Hepatocyte (in vitro differentiated cells): ENCODE results near the gene EYA3. TPM values are rescaled to one million over a fixed set of nuclear protein-coding genes. Genes with fewer than 3 reads are reported as not detected.

Experiments used
- DNase-seq: peaks from one replicate; pipeline ENCODE4 v3.0.0-alpha.2; 2016; ENCODE audit warnings: low spot score
- H2AFZ ChIP-seq: fragments of 200-600 bp; sonication (generic); 2 replicates; pipeline ENCODE4 v1.6.0; 2016; ENCODE audit warnings: antibody characterized with exemption, mild to moderate bottlenecking
- H3K27ac ChIP-seq: fragments of 200-600 bp; sonication (generic); 2 replicates; pipeline ENCODE4 v1.5.1; 2016; ENCODE audit warnings: mild to moderate bottlenecking
- H3K27me3 ChIP-seq: fragments of 200-600 bp; sonication (generic); 2 replicates; pipeline ENCODE4 v1.6.1; 2016
- H3K36me3 ChIP-seq: fragments of 200-600 bp; sonication (generic); replicated peaks from 2 replicates; pipeline ENCODE4 v1.5.1; 2016; ENCODE audit warnings: low read depth; ENCODE audit not compliant: insufficient read depth
- H3K4me1 ChIP-seq: fragments of 200-600 bp; sonication (generic); 2 replicates; pipeline ENCODE4 v1.5.1; 2016; ENCODE audit warnings: mild to moderate bottlenecking, moderate library complexity; ENCODE audit not compliant: insufficient read depth
- H3K4me2 ChIP-seq: fragments of 200-600 bp; sonication (generic); 2 replicates; pipeline ENCODE4 v1.6.0; 2016
- H3K4me3 ChIP-seq: fragments of 200-600 bp; sonication (generic); 2 replicates; pipeline ENCODE4 v1.5.1; 2016; ENCODE audit warnings: mild to moderate bottlenecking
- H3K79me2 ChIP-seq: fragments of 200-600 bp; sonication (generic); 2 replicates; pipeline ENCODE4 v1.6.0; 2017; ENCODE audit warnings: mild to moderate bottlenecking
- H3K9me2 ChIP-seq: fragments of 200-600 bp; sonication (generic); replicated peaks from 2 replicates; pipeline ENCODE4 v1.6.0; 2017; ENCODE audit warnings: mild to moderate bottlenecking; ENCODE audit not compliant: insufficient read depth
- H3K9me3 ChIP-seq: fragments of 200-600 bp; sonication (generic); 2 replicates; pipeline ENCODE4 v1.5.1; 2016; ENCODE audit warnings: low read depth, mild to moderate bottlenecking
- H4K20me1 ChIP-seq: fragments of 200-600 bp; sonication (generic); 2 replicates; pipeline ENCODE4 v1.6.0; 2016; ENCODE audit warnings: mild to moderate bottlenecking; ENCODE audit not compliant: insufficient read depth, poor library complexity, severe bottlenecking
- EZH2 ChIP-seq: fragments of 200-600 bp; sonication (generic); IDR thresholded peaks from 2 replicates; pipeline ENCODE4 v1.6.1; 2016; ENCODE audit warnings: antibody characterized with exemption, mild to moderate bottlenecking, borderline replicate concordance
- EZH2phosphoT487 ChIP-seq: fragments of 200-600 bp; sonication (generic); IDR thresholded peaks from one replicate; pipeline ENCODE4 v1.6.1; 2018; ENCODE audit warnings: antibody characterized with exemption, mild to moderate bottlenecking, low read depth, moderate library complexity; ENCODE audit not compliant: unreplicated experiment, severe bottlenecking
- WGBS: methylation state at CpG from one replicate; pipeline ENCODE4 v1.1.6; 2016; ENCODE audit warnings: low lambda C conversion rate; ENCODE audit errors: missing lambda C conversion rate; 5-methylcytosine and 5-hydroxymethylcytosine counted together
- polyA plus RNA-seq: library from polyadenylated mRNA; unstranded; fragments of >200 nt; fragmentation: Nextera tagmentation; extraction: Ambion mirVana; gene quantifications from 2 replicates; pipeline ENCODE4 v1.2.1, GENCODE V29; 2016
- total RNA-seq: library from RNA; depleted of rRNA; stranded (reverse); fragments of >200 nt; gene quantifications from 2 replicates; pipeline ENCODE4 v1.2.3, GENCODE V29; 2014
- TF ChIP-seq, protein P1 (sequence below): fragments of 200-600 bp; sonication (generic); IDR thresholded peaks from 2 replicates; pipeline ENCODE4 v1.5.1; 2016; ENCODE audit warnings: antibody characterized with exemption, mild to moderate bottlenecking; ENCODE audit not compliant: poor library complexity

The EYA3 gene
- total and polyA plus RNA-seq, 2 experiments from 2014 or later: 4.2 to 19.9 TPM

DNA sequence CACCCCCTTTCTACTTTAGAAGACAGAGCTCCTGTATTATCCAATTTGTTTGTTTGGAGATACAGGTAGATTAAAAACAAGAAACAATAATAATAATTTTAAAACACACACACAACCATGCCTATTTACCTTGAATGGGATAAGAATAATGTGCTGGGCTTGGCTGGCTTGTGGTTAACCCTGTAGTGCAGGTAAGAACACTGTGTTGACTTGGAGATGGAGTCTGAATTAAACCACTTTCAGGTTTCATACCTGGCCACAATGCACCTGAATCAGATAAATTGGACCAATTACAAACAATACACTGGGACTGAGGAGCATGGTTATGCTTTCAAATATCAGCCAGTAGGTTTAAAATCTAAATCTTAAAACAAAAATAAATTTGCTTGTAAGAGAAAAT, 60.8 kb downstream of the EYA3 start:
- Histone ChIP-seq H3K9me3 (no peaks in the 10 kb centered on the region), H2AFZ (no peak overlapping the region), H3K27ac (no peak overlapping the region), H4K20me1 (no peaks in the 10 kb centered on the region), H3K4me1 (no peaks in the 10 kb centered on the region), H3K27me3 (no peaks in the 10 kb centered on the region), H3K9me2 (no peaks in the 10 kb centered on the region), H3K4me3 (no peak overlapping the region), H3K36me3 (no peaks in the 10 kb centered on the region), H3K79me2 (no peaks in the 10 kb centered on the region), H3K4me2 (no peak overlapping the region)
- TF ChIP-seq, protein P1, sequence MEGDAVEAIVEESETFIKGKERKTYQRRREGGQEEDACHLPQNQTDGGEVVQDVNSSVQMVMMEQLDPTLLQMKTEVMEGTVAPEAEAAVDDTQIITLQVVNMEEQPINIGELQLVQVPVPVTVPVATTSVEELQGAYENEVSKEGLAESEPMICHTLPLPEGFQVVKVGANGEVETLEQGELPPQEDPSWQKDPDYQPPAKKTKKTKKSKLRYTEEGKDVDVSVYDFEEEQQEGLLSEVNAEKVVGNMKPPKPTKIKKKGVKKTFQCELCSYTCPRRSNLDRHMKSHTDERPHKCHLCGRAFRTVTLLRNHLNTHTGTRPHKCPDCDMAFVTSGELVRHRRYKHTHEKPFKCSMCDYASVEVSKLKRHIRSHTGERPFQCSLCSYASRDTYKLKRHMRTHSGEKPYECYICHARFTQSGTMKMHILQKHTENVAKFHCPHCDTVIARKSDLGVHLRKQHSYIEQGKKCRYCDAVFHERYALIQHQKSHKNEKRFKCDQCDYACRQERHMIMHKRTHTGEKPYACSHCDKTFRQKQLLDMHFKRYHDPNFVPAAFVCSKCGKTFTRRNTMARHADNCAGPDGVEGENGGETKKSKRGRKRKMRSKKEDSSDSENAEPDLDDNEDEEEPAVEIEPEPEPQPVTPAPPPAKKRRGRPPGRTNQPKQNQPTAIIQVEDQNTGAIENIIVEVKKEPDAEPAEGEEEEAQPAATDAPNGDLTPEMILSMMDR: no peak
- no peak for TF ChIP-seq EZH2
- TF ChIP-seq EZH2phosphoT487: no peak
- DNase-seq: no peak

DNA sequence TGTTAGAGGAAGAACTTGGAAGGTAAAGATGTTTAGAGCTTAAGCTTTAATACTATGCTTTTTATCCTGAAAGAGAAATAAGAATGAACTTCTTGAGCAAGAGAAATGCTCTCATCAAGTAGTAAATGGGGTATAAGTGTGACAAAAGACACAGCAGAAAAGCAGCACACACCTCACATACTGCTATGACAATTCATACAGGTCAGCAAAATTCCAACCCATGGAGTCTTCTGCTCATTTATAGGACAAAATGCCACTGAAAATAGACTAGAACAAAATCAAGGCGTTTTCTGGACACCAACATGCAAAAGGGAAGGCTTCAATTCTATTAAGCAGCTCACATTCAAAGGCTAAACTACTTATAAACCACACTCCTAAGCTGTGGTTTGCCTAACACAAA, 61.2 kb downstream of the EYA3 start:
- H3K79me2 ChIP-seq: no peaks in the 10 kb centered on the region
- 86% methylated on average over 1 of the region's 1 CpG for WGBS
- H3K36me3 ChIP-seq: no peaks in the 10 kb centered on the region
- no peaks in the 10 kb centered on the region for H3K9me2 ChIP-seq
- no peaks in the 10 kb centered on the region for H3K27me3 ChIP-seq
- no peak for DNase-seq
- no peaks in the 10 kb centered on the region for H4K20me1 ChIP-seq
- no peaks in the 10 kb centered on the region for H3K9me3 ChIP-seq
- no peak overlapping the region for H2AFZ ChIP-seq
- H3K4me3 ChIP-seq: no peak overlapping the region
- H3K4me1 ChIP-seq: no peaks in the 10 kb centered on the region
- no peak overlapping the region for H3K4me2 ChIP-seq
- H3K27ac ChIP-seq: no peak overlapping the region
- TF ChIP-seq EZH2phosphoT487: no peak
- no peak for TF ChIP-seq EZH2
- TF ChIP-seq, protein P1: no peak

DNA sequence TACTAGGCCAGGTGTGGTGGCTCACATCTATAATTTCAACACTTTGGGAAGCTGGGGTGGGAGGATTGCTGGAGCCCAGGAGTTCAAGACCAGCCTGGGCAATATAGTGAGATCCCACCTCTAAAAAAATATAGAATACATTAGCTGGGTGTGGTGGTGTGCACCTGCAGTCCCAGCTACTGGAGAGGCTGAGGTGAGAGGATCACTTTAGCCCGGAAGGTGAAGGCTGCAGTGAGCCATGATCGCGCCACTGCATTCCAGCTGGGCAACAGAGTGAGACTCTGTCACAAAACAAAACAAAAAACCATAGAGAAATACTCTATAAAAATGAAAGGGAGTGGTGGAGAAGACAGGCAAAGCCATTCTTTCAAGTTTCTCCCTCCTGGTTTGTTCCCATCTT, 62.1 kb downstream of the EYA3 start:
- Histone ChIP-seq H2AFZ (no peak overlapping the region), H3K79me2 (no peaks in the 10 kb centered on the region), H3K27ac (no peak overlapping the region), H3K9me3 (no peaks in the 10 kb centered on the region), H3K9me2 (no peaks in the 10 kb centered on the region), H3K36me3 (no peaks in the 10 kb centered on the region), H3K27me3 (no peaks in the 10 kb centered on the region), H3K4me3 (no peak overlapping the region), H3K4me2 (no peak overlapping the region), H4K20me1 (no peaks in the 10 kb centered on the region), H3K4me1 (no peaks in the 10 kb centered on the region)
- 100% methylated on average over 3 of the region's 3 CpGs for WGBS
- DNase-seq: no peak
- TF ChIP-seq EZH2phosphoT487: no peak
- no peak for TF ChIP-seq EZH2
- TF ChIP-seq, protein P1: no peak

DNA sequence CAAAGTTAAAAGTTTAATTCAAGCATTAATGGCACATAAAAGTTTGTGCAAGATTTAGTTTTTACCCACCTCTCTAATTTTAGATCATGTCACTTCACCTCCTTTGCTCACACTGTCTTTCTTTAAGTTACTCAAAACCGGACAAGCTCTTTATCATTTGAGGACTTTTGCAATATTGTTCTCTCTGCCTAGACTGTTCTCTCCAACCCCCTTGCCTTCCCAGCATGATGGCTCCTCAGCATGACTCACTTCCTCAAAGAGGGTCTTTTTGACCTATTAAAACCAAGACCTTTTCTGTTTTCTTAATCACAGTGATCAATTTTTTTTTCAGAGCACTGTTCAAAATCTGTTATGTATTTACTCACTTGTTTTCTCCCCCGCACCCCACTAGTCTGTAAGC, 67.3 kb downstream of the EYA3 start:
- no peak overlapping the region for H3K27ac ChIP-seq
- H3K27me3 ChIP-seq: no peaks in the 10 kb centered on the region
- no peaks in the 10 kb centered on the region for H3K36me3 ChIP-seq
- H3K9me3 ChIP-seq: no peaks in the 10 kb centered on the region
- WGBS: 94% methylated on average over 2 of the region's 2 CpGs
- H3K79me2 ChIP-seq: no peaks in the 10 kb centered on the region
- H2AFZ ChIP-seq: no peak overlapping the region
- TF ChIP-seq EZH2 (no peak), EZH2phosphoT487 (no peak)
- TF ChIP-seq, protein P1: no peak
- H3K4me1 ChIP-seq: no peaks in the 10 kb centered on the region
- DNase-seq: no peak
- H3K9me2 ChIP-seq: no peaks in the 10 kb centered on the region
- H3K4me2 ChIP-seq: no peak overlapping the region
- H3K4me3 ChIP-seq: no peak overlapping the region
- no peaks in the 10 kb centered on the region for H4K20me1 ChIP-seq
